ENCODE measurements around the gene ELL2. TPM values are rescaled to one million over a fixed set of nuclear protein-coding genes. Genes with fewer than 3 reads are reported as not detected.
"Not testable (repeated sequence)": the region's sequence is repeated elsewhere in the genome, so short reads cannot be mapped to it uniquely, and the experiment has no call there.

Gene ELL2
- polyA plus RNA-seq, 1 donor = 2.8 TPM

GRCh38 chr5:95880081-95880926 is 81.3 kb downstream of the ELL2 start:
- DNase-seq (ENCODE audit: low read depth) = no peak

DNA sequence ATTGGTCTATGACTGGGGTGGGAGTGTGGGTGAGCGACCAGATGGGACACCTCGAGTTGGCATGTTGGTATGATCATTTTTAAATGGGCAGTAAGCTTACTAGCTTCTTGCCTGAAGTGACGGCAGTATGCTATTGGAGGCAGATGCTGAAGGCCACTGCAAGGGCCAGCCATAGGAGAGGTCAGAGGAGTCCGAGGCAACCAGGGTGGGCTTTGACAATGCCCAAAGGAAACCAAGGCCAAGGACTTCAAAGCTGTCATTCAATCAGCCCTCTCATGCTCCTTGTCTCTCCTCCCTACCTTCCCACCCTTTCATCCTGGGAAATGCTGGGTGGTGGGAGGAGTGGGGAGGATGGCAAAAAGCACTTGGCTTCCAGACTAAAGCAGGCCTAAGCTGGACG is 82.0 kb downstream of the ELL2 start:
- no peak for DNase-seq (ENCODE audit: low read depth)

DNA sequence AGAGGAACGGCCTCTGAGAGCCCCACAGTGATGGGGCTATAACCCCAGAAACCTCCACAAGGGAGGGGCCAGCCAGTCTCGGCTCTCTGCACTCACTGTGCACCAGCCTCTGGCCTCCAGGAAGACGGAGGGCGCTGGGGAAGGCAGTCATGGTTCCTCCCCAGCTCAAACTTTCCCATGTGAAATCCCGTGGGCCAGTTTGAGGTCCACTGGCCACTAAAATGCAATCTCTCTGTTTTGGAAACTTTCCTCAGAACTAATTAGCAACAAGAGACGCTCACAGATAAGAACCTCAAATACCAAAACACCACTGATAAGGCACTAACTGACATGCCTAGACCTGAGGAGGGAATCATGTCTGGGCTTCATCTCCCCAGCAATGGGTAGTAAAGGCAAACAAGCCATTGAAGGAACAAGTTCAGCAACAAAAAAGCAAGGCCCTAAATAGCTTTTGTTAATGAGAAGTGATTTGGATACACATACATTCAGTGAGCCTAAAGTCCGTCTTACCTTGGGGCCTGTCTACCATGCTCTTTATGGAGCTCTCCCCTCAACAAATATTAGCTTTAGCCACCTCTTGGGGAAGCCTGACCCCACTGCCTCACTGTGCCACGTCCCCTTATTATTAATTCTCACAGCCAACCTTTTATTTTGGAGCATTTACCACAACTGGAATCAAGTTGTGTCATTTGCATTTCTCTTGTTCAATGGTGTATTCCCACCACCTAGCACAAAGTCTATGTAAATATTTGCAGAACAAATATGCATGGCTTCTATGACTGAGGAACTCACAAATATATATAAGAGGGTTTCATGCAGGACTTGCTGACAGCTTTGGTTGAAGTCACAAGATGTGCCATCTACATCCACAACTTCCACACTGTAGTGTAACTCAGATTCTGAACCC is 83.0 kb downstream of the ELL2 start:
- no peak for DNase-seq (ENCODE audit: low read depth)

GRCh38 chr5:95876782-95877181 is 84.9 kb downstream of the ELL2 start:
- DNase-seq (ENCODE audit: low read depth) = no peak

- DNase-seq (ENCODE audit: low read depth) = no peak
Observed at GRCh38 chr5:95874246-95874645, 87.4 kb downstream of the ELL2 start.

DNA sequence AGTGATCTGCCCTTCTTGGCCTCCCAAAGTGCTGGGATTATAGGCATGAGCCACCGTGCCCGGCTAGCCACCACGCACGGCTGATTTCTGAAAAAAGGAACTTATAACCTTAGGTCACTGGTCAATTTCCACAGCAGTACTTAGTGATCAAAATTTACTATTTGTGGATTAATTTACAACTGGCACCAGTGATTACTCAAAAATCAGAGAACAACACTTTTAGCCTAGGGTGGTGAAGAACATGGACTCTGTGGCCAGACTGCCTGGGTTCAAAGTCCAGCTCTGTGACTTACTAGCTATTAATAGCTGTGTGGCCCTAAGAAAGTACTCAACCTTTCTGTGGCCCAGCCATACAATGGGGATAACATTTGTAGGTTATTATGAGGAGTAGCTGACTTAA is 88.3 kb downstream of the ELL2 start:
- no peak for DNase-seq (ENCODE audit: low read depth)

DNA sequence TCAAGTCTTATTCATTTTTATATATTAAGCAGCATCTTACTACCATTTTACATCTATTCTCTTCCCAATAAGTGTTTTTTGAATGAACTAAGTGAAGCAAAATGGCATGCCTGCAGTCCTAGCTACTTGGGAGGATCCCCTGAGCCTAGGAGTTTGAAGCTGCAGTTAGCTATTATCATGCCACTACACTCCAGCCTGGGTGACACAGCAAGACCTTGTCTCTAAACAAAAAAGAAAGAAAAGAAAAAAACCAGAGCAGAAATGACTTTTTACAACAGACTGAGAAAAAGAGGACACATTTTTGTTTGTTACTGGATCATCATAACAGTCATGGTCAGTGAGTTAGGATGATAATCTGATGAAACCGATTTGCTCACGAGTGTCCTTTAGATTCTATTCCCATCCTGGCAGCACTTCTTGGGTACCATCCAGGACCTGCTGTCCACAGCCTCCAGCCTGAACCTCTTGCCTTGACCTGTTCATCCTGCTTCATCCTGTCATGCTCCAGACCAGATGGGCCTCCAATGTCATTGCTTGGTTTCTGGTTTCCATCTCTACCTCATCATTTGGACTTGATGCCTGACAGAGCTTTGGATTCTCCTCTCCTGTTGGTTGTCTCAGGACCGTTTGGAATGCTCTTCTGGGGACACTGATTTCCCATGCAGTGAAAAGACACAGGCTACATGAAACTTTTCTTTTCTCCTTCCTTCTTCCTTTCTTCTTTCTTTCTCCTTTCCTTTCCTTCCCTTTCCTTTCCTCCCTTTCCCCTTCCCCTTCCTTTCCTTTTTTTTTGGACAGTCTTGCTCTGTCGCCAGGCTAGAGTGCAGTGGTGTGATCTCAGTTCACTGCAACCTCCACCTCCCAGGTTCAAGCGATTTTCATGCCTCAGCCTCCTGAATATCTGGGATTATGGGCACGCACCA is 89.0 kb downstream of the ELL2 start:
- no peak for DNase-seq (ENCODE audit: low read depth)

DNA sequence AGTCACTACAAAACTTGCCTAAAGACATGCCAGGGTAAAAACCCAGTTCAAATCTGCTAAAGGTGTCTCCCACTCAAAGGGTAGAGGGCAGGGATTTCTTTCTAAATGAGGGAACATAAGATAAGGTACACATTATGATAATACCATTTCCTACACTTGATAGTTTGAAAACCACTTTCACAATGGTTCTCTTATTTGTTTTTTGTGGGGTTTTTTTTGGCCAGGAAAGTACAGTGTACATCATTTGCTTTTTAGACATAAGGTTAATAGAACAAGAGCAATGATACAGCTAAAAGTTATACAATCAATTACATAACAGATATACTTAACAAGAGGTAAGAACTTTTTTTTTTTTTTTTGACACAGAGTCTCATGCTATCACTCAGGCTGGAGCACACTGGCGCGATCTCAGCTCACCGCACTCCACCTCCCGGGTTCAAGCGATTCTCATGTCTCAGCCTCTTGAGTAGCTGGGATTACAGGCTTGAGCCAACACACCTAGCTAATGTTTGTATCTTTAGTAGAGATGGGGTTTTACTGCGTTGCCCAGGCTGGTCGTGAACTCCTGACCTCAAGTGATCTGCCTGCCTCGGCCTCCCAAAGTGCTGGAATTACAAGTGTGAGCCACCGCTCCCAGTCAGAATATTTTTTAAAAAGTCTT is 90.4 kb downstream of the ELL2 start:
- no peak for DNase-seq (ENCODE audit: low read depth)

- DNase-seq (ENCODE audit: low read depth) = no peak
Observed at GRCh38 chr5:95870105-95870672, 91.5 kb downstream of the ELL2 start.

GRCh38 chr5:95869173-95869855 is 92.3 kb downstream of the ELL2 start:
- not testable (repeated sequence) for DNase-seq (ENCODE audit: low read depth)

GRCh38 chr5:95868136-95868535 is 93.5 kb downstream of the ELL2 start:
- no peak for DNase-seq (ENCODE audit: low read depth)

- no peak for DNase-seq (ENCODE audit: low read depth)
Observed at GRCh38 chr5:95866435-95867040, 95.1 kb downstream of the ELL2 start.

DNA sequence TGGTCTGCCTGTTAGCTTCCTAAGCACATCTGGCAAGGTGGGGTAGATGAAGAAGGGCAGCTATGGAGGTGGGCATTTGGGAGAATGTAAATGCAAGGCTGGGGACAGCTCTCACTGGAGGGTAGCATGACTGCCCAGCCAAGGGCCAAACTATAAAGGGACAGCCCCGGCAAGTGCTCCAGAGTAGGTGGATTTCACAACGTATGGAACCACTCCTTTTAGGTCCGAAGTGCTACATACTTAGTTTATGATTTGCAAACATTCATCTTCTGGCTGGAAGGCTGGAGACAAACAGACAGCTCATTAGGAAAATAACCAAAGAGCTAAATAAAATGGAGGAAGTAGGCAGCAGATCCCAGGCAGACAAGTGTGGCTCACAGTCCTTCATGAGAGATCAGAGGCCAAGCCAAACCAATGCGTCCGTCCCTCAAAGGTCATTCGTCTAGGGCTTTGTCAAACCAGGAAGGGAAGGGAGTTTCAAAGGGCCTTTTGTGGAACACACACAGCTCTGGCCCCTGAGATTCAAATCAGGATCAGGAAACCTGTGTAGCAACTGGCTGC is 96.6 kb downstream of the ELL2 start:
- DNase-seq (ENCODE audit: low read depth) = no peak

DNA sequence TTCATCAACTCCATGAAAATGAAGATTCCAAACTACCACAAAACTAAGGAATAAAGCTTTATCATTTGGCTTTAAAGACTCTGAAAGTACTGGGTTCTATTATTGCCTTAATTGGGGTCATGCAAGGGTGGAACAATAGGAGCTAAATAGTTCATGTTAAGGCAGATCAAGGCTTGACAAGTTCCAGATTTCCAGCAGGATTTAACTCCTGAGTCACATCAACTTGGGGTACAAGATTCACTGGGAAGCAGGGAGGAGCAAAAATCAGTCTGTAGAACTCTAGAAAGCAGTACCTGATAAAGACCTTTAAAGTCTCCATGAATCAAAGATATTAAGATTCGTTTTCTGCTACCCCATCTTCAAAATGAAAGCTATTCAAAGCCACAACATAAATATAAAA is 97.2 kb downstream of the ELL2 start:
- no peak for DNase-seq (ENCODE audit: low read depth)

DNA sequence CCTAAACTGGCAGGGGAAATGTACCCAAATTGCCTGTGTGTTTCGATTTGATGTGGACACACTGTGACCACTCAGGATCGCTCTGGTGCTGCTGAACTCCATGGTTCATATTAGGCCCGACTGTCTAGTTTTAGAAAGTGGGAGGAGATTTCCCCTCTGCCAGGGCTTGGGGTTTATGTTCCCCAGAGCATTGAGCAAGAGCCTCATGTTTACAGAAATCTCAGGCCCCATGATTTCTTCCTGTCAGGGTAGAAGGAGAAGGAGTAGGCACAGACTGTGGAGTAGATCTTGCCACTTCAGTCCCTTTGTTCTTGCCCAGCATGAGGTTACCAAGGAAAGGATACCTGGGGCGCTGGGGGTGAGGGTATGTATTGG is 98.3 kb downstream of the ELL2 start:
- no peak for DNase-seq (ENCODE audit: low read depth)

GRCh38 chr5:95862671-95863382 is 98.8 kb downstream of the ELL2 start:
- DNase-seq (ENCODE audit: low read depth) = no peak

DNA sequence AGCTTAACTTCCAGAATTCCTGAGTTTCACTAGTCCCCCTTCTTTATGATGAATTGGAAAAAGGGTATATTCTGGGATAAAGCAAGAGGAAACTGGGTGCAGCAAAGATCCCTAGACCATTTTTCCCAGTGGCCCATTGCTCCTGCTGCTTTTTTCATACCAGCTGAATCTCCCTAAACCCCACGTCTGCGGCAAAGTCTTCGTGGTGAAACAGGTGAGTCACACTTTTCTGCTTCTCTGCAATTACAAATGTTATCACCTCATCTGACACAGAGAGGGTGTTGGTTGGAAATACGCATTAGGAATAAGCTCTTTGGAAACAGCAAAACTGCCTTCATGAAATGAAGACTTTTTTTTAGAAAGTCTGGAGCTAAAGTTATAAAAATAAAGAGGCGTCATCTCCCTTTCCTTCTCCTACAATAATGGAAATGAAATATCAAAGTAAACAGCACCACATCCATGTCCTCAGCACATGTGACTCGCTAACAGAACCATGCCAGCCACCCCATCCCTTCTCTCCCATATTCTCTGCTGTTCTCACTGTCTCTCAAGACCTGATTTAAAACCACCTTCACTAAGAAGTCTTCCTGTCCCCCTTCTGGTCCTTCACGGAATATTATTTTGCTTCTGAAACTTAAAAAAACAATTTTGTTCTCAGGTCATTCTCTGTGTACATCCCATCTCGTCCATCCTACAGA is 99.6 kb downstream of the ELL2 start:
- DNase-seq (ENCODE audit: low read depth) = no peak

DNA sequence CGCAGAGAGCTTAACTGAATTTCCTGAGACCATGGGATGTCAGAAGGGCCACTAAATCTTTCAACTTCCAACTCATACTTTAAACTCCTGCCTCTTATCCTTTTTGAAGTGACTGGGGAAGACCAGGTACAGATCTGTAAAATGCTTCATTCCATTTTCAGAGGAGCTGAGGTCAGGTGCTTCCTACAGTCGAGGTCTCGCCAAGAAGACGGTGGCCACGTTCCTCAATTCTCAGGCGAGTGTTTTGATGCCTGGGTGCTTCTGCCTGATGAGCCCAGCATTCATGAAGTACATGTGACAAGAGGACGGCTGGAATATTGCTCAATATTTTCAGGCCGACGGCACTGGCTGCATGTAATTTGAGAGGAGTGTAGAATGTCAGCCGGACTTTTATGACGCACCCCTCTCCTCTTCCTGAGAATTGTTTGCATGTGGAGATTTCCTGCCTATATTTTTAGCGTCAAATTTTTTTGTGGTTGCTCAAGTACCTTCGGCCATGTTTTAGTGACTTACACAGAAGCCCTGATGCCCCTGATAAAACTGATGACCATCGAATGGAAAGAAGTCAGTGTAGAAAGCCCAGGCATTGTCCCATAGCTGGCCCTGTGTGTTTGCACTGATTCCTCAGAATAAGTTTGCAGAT is 100.3 kb downstream of the ELL2 start:
- peak; percentile 50 for DNase-seq (ENCODE audit: low read depth)

All from forelimb muscle (tissue), 1 donor.